CD4-positive, alpha-beta T cell treated with Interferon alpha-2 for 1 hour (primary cell): Measurements from ENCODE around the gene HP1BP3.

Experiments
- DNase-seq, 2 donors: peaks; one replicate each; pipeline ENCODE4 v3.0.0-alpha.2; 2020 to 2022

HP1BP3 gene

DNA sequence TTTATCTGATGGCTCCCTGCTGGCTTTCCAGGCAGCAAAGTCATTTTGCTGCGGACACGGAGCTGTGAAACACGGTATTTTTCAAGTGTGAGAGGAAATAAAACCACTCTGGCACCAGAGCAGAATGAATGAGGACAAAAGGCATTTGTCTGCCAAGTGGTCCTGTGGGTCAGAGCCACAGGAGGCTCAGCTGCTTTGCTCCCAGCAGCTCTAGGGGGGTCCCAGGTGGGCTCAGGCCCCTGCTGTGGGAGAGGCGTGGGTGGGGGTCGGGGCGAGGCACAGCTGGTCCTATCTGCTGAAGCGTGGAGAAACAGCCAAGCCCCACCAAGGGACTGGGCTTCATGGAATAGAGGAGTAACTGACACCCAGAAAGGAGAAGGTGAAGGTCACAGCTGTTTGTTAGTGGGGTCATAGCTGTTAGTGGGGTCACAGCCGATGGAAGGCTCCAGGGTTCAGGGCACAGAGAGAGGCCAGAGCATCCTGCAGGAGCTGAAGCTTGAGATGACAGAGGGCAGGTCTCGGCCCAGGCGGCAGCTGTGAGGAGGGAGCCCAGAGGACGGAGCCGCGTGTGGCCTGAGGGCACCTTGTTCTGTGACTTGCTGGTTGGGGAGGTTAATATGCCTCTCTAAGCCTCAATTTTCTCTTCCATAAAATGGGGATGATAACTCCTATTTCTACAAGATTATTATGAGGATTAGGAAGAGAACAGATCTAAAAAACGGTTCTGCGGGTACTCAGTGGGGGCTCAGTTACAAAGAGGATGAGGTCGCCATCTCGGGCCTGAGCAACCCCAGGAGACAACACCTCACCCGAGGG is 76.4 kb downstream of the HP1BP3 start:
- DNase-seq, result no peak

DNA sequence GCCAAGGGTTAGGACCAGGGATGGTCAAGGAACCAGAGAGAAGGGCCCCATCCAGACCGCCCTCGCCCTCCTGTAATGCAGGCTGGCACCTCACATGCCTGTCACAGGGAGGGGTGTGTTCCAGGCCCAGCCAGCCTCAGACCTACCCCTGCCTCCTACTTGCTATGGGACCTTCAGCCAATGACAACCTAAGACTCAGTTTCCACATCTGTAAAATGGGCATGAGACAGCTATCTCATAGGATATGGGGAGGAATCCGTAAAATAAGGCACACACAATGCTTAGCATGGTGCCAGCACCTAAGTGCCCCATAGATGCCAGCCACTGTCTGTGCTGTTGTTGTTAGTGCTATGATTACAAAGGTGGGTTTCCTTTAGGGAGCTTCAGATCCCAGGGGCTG is 77.2 kb downstream of the HP1BP3 start:
- no peak for DNase-seq

DNA sequence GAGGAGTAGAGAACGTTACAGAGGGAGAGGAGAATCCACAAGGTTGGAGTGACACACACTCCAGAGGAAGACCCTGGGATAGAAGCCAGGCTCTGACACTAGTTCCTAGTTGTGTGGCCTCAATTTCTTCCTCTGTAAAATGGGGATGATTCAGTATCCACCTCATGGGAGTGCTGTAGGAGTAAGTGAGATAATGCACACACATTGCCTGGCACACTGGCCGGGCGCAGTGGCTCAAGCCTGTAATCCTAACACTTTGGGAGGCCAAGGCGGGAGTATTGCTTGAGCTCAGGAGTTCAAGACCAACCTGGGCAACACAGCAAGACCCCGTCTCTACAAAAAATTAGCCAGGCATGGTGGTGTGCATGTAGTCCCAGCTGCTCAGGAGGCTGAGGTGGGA is 78.2 kb downstream of the HP1BP3 start:
- no peak for DNase-seq

DNA sequence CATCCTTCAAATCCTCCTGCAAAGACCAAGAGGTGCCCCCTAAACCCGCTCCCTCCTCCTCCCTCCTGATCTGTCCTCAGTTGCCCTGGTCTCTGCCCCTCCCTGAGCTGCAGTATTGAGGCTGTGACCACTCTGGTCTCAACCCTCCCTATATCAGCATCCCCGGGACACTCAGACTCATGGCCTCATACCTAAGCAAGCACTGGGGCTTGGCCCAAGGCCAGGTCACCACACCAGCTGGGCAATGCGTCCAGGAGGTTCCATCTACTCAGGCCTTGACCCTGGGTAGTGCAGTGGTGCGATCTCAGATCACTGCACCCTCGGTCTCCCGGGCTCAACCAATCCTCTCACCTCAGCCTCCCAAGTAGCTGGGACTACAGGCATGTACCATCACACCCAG is 79.0 kb downstream of the HP1BP3 start:
- no peak for DNase-seq

DNA sequence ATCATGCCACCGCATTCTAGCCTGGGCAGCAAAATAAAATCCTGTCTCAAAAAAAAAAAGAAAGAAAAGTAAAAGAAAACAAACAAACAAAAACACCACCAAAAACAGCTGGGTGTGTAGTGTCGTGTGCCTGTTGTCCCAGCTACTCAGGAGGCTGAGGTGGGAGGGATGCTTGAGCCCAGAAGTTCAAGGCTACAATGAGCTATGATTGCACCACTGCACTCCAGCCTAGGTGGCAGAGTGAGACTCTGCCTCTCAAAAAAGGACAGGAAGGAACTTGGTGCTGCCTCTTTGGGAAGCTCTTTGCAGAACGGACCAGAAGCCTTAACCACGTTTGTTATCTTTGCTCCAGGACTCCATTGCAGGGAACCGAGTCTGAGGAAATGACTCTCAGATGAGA is 80.3 kb downstream of the HP1BP3 start:
- no peak for DNase-seq

DNA sequence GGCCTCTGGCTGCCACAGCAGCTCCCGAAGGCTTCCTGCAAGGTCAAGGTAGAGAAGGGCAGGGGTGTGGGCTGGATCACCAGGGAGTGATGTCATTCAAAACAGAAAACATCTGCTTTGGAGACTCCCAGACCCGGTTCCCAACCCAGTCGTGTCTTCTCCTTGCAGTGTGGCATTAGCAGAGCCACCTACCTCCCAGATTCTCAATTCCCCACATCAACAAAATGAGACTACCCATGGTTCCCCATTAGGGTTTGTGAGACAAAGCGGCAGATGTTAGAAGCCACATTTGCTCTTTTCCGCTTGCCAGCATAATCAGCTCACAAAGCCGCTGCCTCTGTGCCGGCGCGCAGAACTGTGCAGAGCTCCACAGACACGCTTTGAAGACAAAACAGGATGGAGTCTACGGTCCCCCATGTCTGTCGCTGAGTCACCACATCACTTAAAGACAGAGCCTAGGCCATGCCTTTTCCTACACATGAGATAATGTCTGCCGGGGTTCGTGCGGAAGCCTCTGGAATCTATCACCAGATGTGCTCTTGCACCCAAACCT is 81.8 kb downstream of the HP1BP3 start:
- DNase-seq, result no peak

DNA sequence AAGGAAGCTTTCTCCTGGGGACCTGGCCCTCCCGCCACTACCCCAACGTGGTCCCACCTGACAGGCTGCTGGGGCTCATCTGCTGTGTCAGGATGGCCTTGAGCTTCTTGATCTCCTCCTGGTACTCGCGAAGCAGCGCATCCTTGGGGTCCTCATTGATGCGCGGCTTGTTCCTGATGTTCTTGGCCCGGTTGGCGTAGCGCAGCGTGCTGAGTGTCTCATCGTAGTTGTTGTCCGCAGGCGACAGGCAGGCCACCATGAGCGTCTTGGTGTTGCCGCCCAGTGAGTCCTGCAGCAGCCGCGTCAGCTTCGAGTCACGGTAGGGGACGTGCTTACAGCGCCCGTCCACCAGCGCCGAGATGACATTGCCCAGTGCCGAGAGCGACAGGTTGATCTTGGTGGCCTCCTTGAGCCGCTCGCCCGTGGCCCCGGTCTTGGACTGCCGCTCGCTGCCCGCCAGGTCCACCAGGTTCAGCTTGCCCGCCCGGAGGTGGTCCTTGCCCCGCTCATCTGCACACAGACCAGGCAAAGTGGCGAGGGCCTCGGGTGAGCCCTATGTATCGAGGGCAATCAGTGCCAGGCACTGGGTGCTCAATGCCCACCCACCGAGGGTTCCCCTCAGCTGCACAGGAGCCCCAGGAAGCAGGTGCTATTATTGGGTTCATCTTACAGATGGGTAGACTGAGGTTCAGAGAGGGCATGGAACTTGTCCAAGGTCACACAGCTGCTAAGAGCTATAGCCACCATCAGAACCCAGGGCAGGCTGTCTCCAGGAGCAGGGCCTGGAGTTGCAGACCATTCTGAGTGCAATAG is 82.5 kb downstream of the HP1BP3 start:
- DNase-seq, result no peak

DNA sequence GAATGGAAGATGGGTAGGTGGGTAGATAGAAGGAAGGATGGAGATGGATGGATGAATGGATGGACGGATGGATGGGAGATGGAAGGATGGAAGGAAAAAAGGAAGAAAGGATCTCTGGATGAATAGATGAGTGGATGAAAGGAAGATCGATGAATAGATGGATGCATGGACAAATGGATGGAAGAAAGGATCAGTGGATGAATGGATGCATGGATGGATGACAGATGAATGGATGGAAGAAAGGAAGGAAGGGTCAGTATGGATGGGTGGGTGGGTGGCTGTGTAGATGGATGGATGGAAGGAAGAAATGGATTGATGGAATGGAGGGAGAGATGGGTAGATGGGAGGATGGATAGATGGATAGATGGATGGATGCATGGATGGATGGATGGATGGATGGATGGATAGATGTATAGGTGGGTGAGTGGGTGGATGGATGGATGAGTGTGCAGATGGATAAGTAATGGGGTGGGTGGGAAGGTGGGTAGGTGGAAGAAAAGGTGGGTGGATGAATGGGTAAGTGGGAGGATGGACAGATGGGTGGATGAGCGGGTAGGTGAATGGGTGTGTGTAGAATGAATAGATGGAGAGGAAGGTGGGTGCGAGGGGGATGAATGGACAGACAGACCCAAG is 83.9 kb downstream of the HP1BP3 start:
- no peak for DNase-seq

DNA sequence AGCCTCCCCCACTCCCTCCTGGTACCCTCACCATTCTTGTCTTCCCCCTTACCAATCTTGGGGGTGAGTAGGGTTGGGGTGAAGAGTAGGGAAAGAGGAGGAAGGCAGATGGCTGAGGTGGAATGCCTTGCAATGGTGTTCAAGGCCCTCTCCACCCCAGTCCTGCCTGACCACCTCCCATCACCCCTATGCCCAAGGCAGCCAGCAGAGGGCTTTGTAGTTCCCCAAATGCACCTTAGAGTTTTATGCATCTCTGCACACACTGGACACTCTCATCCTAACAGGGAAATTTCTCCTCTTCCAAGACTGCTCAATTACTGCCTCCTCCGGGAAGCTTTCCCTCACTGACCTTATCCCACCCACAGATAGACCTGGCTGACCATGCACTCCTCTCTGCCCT is 84.7 kb downstream of the HP1BP3 start:
- no peak for DNase-seq

DNA sequence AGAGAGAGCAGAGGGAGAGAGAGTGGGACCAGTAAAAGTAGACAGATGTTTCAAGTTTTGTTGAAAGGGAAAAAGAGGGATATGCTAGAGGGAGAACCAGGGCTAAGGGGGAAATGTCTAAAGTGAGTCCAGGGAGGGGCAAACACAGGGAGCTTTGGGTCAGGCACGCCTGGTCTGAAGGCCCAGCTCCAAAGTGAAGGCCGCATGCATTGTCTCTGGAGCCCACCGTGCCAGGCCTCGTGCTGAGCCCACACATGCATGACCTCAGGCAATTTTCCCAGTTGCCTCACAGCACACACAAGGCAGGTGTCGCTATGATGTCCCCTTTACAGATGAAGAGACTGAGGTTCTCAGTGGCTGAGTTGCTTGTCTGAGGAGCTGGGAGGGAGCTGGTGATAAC is 85.3 kb downstream of the HP1BP3 start:
- DNase-seq, result no peak

DNA sequence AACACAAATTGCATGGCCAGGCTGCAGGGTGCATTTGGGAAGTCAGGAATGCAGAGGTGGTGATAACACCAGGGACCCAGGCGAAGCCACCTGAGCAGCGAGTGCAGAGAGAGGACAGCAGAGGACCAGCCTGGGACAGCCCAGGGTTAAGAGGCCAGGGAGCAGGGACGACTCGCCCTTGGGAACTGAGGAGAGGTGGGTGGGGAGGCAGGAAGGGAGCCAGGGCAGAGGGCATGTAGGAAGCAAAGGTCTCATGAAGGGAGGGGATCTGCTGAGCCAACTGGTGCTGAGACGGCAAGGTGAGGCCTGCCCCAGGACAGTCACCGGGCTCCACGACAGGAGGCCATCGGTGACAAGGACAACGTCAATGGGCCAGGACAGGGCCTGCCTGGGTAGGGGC is 85.7 kb downstream of the HP1BP3 start:
- DNase-seq, result no peak

DNA sequence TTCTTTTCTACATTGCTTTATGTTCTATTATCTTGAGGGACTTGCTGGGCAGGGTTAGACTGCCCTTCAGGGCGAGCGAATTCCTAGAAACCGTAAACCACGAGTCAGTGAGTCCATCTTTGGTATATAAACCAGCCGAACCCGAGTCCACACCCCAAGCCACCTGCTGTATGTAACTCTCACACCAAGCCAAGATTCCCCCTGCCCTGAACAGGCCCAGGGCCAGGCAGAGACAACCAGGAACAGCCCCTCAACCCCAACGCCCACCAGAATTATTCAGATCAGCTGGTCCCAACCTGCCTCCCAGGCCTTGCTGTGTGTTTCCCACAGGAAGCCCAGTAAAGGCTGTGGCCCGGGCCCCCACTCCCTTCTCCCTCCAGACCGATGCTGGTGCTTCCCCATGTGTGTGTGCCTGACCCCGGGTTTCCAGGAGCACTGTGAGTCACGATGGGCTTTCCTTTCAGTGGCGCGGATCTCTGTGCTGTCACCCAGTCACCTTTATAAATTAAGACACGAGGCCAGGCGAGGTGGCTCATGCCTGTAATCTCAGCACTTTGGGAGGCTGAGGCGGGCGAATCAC is 86.4 kb downstream of the HP1BP3 start:
- DNase-seq, result no peak

DNA sequence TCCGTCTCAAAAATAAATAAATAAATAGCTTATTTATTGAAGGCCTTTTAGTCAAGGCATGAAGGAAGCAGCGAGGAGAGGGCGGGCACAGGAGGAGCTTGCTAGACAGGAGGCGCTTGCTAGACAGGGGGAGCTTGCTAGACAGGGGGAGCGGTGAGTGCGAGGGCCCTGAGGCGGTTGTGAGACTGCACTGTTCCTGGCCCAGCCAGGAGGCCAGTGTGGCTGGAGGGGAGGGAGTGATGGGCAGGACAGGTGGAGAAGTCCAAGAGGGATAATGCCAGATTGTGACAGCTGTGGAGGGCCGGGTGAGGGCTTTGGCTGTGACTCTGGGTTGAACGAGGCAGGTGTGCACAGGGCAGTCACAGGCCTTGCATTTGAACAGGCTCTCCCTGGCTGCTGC is 87.5 kb downstream of the HP1BP3 start:
- no peak for DNase-seq

DNA sequence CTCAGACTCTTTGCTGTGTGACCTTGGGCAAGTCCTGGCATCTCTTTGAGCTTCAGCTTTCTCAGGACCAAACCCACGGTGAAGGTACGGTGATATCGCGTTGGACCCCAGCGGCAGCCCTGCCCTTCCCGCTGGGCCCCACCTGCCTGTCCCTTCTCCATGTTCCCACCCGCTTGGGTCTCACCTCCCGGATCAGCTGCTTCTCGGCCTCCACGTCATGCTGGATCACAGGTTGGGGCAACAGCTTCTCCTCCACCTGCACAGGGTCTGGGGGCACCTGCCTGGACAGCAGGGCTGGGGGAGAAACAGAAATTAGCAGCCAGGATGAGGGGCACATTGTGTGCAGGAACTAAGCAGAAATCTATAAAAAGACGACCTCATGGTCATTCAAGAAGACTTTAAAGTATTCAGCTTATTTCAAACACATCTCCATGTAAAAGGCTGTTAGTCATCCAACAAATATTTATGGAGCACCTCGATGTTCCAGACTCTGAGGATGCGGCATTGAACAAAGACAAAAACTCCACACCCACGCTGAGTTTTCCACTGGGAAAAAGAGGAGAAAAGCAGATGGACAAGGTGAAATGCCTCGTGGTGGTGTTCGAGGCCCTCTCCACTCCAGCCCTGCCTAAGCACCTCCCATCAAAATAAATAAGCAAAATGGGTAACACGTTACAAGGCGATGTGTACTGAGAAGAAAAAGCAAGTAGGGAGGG is 88.8 kb downstream of the HP1BP3 start:
- DNase-seq, result no peak

DNA sequence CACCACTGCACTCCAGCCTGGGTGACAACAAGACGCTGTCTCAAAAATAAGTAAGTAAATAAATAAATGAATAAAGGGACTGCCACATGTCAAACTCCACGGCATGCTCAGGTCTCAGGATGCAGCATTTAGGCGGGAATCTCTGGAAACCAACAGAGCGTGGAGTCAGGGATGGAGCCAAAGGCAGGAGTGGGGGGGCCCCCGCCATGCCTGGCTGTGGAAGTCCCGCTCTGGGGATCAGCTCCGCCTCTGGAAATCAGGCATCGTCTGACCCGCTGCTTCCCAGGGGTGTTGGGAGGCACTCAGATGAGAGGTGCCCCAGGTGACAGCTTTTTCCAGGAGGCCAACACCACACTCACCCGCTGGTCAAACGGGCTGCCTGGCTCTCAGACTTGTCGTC is 89.5 kb downstream of the HP1BP3 start:
- DNase-seq, result no peak

DNA sequence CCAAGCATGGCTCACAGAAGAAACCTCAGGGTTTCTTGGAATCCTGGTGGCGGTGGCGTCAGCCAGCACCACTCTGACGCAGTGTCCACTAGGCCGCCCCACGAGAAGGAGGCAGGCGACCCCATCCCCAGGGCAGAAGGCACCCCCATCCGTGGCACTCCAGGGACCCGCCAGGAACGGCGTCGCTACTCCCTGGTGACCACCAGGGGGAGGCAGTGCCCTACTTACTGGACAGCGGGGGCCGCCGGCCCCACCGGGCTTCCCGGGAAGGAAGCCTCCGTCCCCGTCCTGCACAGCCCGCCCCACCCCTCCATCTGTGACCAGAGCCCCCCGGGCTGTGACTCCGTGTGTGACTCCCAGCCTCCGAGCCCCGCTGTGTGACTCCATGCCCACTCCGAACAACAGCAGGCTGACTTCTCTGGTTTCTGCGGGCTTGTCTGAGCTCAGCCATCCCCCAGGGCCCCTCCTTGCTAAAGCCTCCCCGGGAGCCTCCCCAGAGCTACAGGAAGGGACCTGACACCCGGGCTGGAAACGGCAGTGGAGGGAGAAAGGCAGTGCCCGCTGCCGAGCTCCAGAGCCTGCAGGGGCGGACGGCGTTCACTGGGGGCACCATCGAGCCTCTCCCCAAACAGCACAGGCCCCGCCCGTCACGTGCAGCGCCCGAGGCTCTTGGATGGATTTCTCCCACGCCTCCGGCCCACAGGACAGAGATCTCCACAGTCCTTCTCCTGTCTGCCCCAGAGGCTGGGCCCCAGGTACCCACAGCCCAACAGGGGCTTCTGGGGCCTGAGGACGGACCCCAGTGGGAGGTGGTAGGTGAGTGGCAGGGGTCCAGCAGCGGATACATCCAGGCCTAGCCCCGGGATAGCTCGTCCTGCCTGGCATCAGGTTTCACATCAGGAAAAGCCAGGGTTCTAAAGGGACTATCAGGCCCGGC is 90.4 kb downstream of the HP1BP3 start:
- DNase-seq, result peak; percentile 72 to 74

DNA sequence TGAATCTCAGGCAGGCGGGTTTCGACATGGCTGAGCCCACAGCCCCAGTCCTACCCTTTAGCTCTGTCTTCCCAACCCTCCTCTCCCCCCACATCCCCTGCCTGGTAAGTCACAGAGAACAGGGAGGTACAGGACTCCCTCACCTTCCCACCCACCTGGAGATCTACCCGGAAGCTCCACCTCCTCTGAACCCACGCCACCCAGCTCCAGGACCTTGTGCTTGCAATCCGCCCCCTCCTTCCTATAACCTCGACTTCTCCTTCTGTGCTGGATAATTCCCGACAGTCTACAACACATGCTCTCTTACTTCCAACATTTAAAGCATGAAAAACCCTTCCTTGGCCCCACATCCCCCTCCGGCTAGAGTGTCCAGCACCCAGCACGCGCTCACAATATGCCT is 91.6 kb downstream of the HP1BP3 start:
- no peak for DNase-seq

DNA sequence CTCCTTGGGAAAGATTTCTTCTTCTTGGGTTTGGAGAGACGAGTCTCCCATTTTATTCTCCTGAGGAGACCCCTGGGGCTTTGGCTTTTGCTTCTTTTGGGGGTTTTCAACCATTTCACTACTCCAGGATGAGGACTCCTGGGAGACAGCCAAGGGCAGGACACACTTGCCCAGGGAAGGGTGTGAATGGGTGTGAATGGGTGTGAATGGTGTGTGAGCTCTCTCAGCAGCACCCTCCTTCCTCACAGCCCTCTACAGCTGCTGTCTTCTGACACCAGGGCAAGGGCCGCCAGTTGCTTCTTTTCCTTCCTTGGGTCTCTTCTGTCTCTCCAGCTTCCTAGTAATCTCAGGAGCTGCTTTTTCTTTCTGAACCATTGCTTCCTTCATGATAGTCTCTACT is 93.5 kb downstream of the HP1BP3 start:
- no peak for DNase-seq
